Endodermal cell (in vitro differentiated cells): ENCODE measurements around the gene ZNF440. TPM values are rescaled to one million over a fixed set of nuclear protein-coding genes. Genes with fewer than 3 reads are reported as not detected.
A peak's percentile ranks its signal among the peaks of the same experiment; 100 is the strongest.
"Not testable (repeated sequence)": the region's sequence is repeated elsewhere in the genome, so short reads cannot be mapped to it uniquely, and the experiment has no call there.

Experiments used
- DNase-seq: peaks from one replicate; pipeline ENCODE4 v3.0.0-alpha.2; 2017
- H3K27ac ChIP-seq: 2 replicates; pipeline ENCODE4 v1.5.1; 2013; ENCODE audit warnings: mild to moderate bottlenecking, low read depth, low read length, moderate library complexity
- H3K27me3 ChIP-seq: 2 replicates; pipeline ENCODE4 v1.6.1; 2013; ENCODE audit warnings: mild to moderate bottlenecking, low read length, moderate library complexity; ENCODE audit not compliant: insufficient read depth, control insufficient read depth, poor library complexity, severe bottlenecking
- H3K36me3 ChIP-seq: 2 replicates; pipeline ENCODE4 v1.7.0; 2013; ENCODE audit warnings: mild to moderate bottlenecking, low read length, moderate library complexity; ENCODE audit not compliant: control insufficient read depth, insufficient read depth
- H3K4me1 ChIP-seq: one replicate; pipeline ENCODE4 v1.7.0; 2013; ENCODE audit warnings: low read length; ENCODE audit not compliant: control insufficient read depth, insufficient read depth
- H3K4me3 ChIP-seq: 2 replicates; pipeline ENCODE4 v1.5.1; 2013; ENCODE audit warnings: mild to moderate bottlenecking, low read length, moderate library complexity
- H3K9ac ChIP-seq: 2 replicates; pipeline ENCODE4 v1.6.1; 2013; ENCODE audit warnings: mild to moderate bottlenecking, low read length, moderate library complexity; ENCODE audit not compliant: poor library complexity, severe bottlenecking; ENCODE audit errors: extremely low read depth
- H3K9me3 ChIP-seq: 2 replicates; pipeline ENCODE4 v1.6.1; 2013; ENCODE audit warnings: mild to moderate bottlenecking, low read length, moderate library complexity; ENCODE audit not compliant: control insufficient read depth
- H3K27ac Mint-ChIP-seq: 2 replicates; pipeline ENCODE4 v1.8.0; 2020; ENCODE audit warnings: mixed read lengths
- H3K27me3 Mint-ChIP-seq: 2 replicates; pipeline ENCODE4 v1.8.0; 2021; ENCODE audit warnings: mild to moderate bottlenecking, mixed read lengths; ENCODE audit not compliant: insufficient read depth
- H3K36me3 Mint-ChIP-seq: 2 replicates; pipeline ENCODE4 v1.8.0; 2020; ENCODE audit warnings: low read depth, mixed read lengths
- H3K4me1 Mint-ChIP-seq: 2 replicates; pipeline ENCODE4 v1.8.0; 2020; ENCODE audit warnings: mixed read lengths
- H3K4me3 Mint-ChIP-seq: 2 replicates; pipeline ENCODE4 v1.8.0; 2020; ENCODE audit warnings: mild to moderate bottlenecking, moderate library complexity, mixed read lengths
- H3K9me3 Mint-ChIP-seq: 2 replicates; pipeline ENCODE4 v1.8.0; 2020; ENCODE audit warnings: mild to moderate bottlenecking, mixed read lengths
- WGBS, 2 experiments: methylation state at CpG; one replicate each; pipeline versions ENCODE4 v1.1.5 to v1.1.7; 2013; ENCODE audit warnings: missing lambda C conversion rate in 2 of 2, mixed read lengths in 1 of 2; ENCODE audit not compliant: insufficient coverage in 1 of 2, insufficient read length in 1 of 2; 5-methylcytosine and 5-hydroxymethylcytosine counted together
- total RNA-seq, 2 donors: library from RNA; stranded (reverse); fragmentation: NEBNext Ultra II Directional in 1 of 2; extraction: Animal tissue kit (Norgen Biotek cat#: 25700) in 1 of 2; gene quantifications; 2 replicates in 1 of 2; 3 replicates in 1 of 2; pipeline ENCODE4 v1.2.1, GENCODE V29; 2021
- TF ChIP-seq, protein P1 (sequence below): fragments of 200-600 bp; sonication (generic); conservative IDR thresholded peaks from 2 replicates; pipeline ENCODE4 v1.5.0; 2021; ENCODE audit warnings: antibody characterized with exemption, mild to moderate bottlenecking

ZNF440 gene
- total RNA-seq, 2 donors from 2014 or later: 11.2 to 14.0 TPM

DNA sequence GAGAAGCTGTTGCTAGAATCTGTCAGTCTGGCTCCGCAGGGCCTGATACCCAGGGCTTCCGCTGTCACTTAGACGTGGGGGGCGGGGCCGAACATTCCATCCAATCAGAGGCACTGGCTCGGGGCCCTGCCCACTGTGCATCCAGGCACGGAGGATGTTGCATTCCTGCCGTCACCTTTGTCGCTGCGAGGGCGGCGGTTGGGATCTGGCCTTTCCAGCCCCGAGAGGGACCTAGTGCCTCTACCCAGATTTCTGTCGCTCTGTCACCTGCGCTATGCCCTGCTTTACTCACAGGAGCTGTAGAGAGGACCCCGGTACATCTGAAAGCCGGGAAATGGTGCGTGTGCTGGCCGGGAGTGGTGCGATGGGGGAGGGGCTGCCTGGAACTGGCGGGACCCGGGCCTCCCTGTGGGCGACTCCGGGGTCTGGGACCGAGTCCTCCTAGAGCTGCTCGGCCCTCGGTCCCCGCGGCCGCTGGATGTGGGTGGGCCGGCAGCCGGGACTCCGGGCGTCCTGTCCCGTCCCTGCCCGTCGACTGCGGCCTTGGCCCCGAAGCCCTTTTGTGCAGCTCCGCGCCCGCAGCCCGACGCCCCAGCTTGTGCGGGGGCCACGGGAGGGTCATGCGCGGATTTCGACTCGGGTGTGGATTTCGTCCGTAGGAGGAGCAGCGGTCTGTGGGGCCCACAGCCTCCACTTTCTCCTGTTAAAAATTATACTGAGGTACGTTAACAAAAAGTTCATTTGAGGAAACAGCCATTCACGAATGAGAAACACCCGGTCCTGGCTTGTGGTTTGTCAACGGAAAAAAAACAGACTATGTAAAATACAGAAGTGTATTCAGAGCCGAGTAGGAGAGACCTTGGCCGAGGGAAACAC is 34.8 kb downstream of the ZNF440 start, which contains the start of gene ZNF439:
Gene ZNF439, plus strand, starts transcription at position 133 of the 876 bp plus-strand sequence. Its CDS starts 142 bp downstream, at position 275.
- peaks cover 6% of the 10 kb centered on the region for H3K4me1 Mint-ChIP-seq
- Histone ChIP-seq H3K27ac (peak within 1 kb of the TSS; percentile 47), H3K27me3 (no peaks in the 10 kb centered on the region), H3K4me3 (no peak within 1 kb of the TSS), H3K4me1 (no peaks in the 10 kb centered on the region), H3K9me3 (no peaks in the 10 kb centered on the region), H3K9ac (no peak within 1 kb of the TSS), H3K36me3 (no peaks in the 10 kb centered on the region)
- H3K36me3 Mint-ChIP-seq: peaks cover 5% of the 10 kb centered on the region
- TF ChIP-seq, protein P1, sequence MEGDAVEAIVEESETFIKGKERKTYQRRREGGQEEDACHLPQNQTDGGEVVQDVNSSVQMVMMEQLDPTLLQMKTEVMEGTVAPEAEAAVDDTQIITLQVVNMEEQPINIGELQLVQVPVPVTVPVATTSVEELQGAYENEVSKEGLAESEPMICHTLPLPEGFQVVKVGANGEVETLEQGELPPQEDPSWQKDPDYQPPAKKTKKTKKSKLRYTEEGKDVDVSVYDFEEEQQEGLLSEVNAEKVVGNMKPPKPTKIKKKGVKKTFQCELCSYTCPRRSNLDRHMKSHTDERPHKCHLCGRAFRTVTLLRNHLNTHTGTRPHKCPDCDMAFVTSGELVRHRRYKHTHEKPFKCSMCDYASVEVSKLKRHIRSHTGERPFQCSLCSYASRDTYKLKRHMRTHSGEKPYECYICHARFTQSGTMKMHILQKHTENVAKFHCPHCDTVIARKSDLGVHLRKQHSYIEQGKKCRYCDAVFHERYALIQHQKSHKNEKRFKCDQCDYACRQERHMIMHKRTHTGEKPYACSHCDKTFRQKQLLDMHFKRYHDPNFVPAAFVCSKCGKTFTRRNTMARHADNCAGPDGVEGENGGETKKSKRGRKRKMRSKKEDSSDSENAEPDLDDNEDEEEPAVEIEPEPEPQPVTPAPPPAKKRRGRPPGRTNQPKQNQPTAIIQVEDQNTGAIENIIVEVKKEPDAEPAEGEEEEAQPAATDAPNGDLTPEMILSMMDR: no peak
- H3K9me3 Mint-ChIP-seq: peaks cover 73% of the 10 kb centered on the region
- peak; percentile 64 for DNase-seq
- WGBS, 2 experiments: 58 to 76% methylated on average over 38 to 59 of the region's 59 CpGs
- H3K4me3 Mint-ChIP-seq: peak within 1 kb of the TSS; percentile 54
- H3K27ac Mint-ChIP-seq: no peak within 1 kb of the TSS
- H3K27me3 Mint-ChIP-seq: peaks cover 43% of the 10 kb centered on the region

DNA sequence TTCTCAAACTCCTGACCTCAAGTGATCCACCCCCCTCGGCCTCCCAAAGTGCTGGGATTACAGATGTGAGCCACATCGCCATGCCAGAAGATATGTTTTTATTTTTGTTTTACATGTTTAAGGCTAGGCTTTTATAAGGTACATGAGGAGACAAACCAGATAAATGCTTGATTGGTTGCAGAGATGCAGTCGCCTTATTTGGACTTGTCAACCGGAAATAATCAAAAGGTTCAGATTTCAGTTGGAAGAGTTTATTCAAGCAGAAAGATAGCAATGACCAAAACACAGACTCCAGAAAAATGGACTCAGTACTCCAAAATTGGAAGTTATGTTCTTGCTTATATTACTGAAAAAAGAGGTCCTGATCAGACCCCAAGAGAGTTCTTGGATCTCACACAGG is 36.2 kb downstream of the ZNF440 start:
- H3K4me3 ChIP-seq, DNase-seq: not testable (repeated sequence)

DNA sequence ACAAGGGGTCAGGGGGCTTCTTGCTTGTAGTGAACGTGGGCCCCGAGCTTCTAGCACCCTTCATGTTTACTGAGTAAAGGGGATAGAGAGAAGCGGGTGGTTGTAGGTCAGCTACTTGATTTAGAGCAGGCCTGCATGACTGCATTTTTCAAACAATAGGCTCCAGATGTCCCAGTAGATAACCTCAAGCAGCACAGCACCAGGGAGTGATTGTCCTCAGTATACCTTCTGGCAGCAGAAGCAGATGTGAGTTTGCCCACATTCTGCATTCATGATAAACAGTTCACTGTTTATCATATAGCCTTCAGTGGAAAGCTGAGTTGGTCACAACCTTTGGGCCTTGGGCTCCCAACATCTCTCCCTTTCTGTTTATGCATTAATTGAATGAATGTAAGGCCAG is 39.3 kb downstream of the ZNF440 start:
- peaks cover 21% of the 10 kb centered on the region for H3K27me3 Mint-ChIP-seq
- DNase-seq: no peak
- H3K27ac Mint-ChIP-seq: no peak overlapping the region
- Histone ChIP-seq H3K9me3 (no peaks in the 10 kb centered on the region), H3K27ac (no peak overlapping the region), H3K27me3 (no peaks in the 10 kb centered on the region), H3K36me3 (no peaks in the 10 kb centered on the region), H3K4me3 (no peak overlapping the region), H3K4me1 (no peaks in the 10 kb centered on the region), H3K9ac (no peak overlapping the region)
- WGBS, 2 experiments: 69 to 80% methylated on average over 2 to 3 of the region's 3 CpGs
- H3K9me3 Mint-ChIP-seq: peaks cover 76% of the 10 kb centered on the region
- H3K36me3 Mint-ChIP-seq: peaks cover 5% of the 10 kb centered on the region
- H3K4me3 Mint-ChIP-seq: no peak overlapping the region
- peaks cover under 1% of the 10 kb centered on the region for H3K4me1 Mint-ChIP-seq
- TF ChIP-seq, protein P1: no peak

More for the DNA sequence above, 36.2 kb downstream of the ZNF440 start:
- not testable (repeated sequence) for H3K4me3 Mint-ChIP-seq, H3K36me3 Mint-ChIP-seq, H3K27ac ChIP-seq, H3K4me1 ChIP-seq, H3K9ac ChIP-seq, H3K36me3 ChIP-seq, H3K27ac Mint-ChIP-seq, H3K4me1 Mint-ChIP-seq, H3K9me3 ChIP-seq, H3K27me3 ChIP-seq
- Mint-ChIP-seq H3K27me3 (peaks cover 37% of the 10 kb centered on the region), H3K9me3 (peaks cover 75% of the 10 kb centered on the region)
- 92 to 100% methylated on average over 2 to 4 of the region's 4 CpGs for WGBS, 2 experiments
